Activated T-helper 2 cell treated with anti-CD3 and anti-CD28 coated beads, Interferon-gamma antibody, Interleukin-2, Interleukin-4, amounts not matched to agents 10 μg/mL and 5 μg/mL and 100 μg/mL, durations not matched to agents 14 hours and 24 hours and 36 hours (primary cell): Measurements from ENCODE around the gene FAM216A. TPM values are rescaled to one million over a fixed set of nuclear protein-coding genes. Genes with fewer than 3 reads are reported as not detected.
"Not testable (repeated sequence)": the region's sequence is repeated elsewhere in the genome, so short reads cannot be mapped to it uniquely, and the experiment has no call there.

Experiments
- DNase-seq: peaks from one replicate; pipeline ENCODE4 v3.0.0; 2021; ENCODE audit warnings: low spot score
- H3K27ac Mint-ChIP-seq: one replicate; pipeline ENCODE4 v1.8.0; 2021; ENCODE audit warnings: mixed read lengths
- H3K27me3 Mint-ChIP-seq: one replicate; pipeline ENCODE4 v1.8.0; 2021; ENCODE audit warnings: low read depth, mixed read lengths
- H3K36me3 Mint-ChIP-seq: one replicate; pipeline ENCODE4 v1.8.0; 2021; ENCODE audit warnings: low read depth, mixed read lengths
- H3K4me1 Mint-ChIP-seq: one replicate; pipeline ENCODE4 v1.8.0; 2021; ENCODE audit warnings: low read depth, mixed read lengths
- H3K4me3 Mint-ChIP-seq: one replicate; pipeline ENCODE4 v1.8.0; 2021; ENCODE audit warnings: low read depth, mild to moderate bottlenecking, moderate library complexity, mixed read lengths
- H3K9me3 Mint-ChIP-seq: one replicate; pipeline ENCODE4 v1.8.0; 2021; ENCODE audit warnings: mixed read lengths
- intact Hi-C: fragments of 100-400 bp; cut with micrococcal nuclease; formaldehyde crosslinking; loops from one replicate; pipeline ENCODE4 v1.15.1; 2023
- total RNA-seq: library from RNA; stranded (reverse); gene quantifications from 2 replicates; pipeline ENCODE4 v1.2.3, GENCODE V29; 2022

Gene FAM216A
- total RNA-seq, 1 donor from 2014 or later, result 48.8 TPM

- H3K36me3 Mint-ChIP-seq, result peaks cover 12% of the 10 kb centered on the region
- no peak for DNase-seq
- H3K27me3 Mint-ChIP-seq, result no peaks in the 10 kb centered on the region
- no peak overlapping the region for H3K27ac Mint-ChIP-seq
- no peak overlapping the region for H3K4me3 Mint-ChIP-seq
- peaks cover 11% of the 10 kb centered on the region for H3K4me1 Mint-ChIP-seq
- intact Hi-C loops, result no loop called here
- H3K9me3 Mint-ChIP-seq, result peaks cover 7% of the 10 kb centered on the region
Measured at GRCh38 chr12:110505332-110505731, 36.7 kb downstream of the FAM216A start.

- Mint-ChIP-seq H3K27ac (no peak overlapping the region), H3K36me3 (no peaks in the 10 kb centered on the region), H3K4me1 (no peaks in the 10 kb centered on the region), H3K27me3 (peaks cover 2% of the 10 kb centered on the region), H3K9me3 (no peaks in the 10 kb centered on the region), H3K4me3 (no peak overlapping the region)
- DNase-seq, result no peak
- intact Hi-C loops, result no loop called here
Measured at GRCh38 chr12:110508071-110508586, 39.5 kb downstream of the FAM216A start.

GRCh38 chr12:110513842-110514241 is 45.2 kb downstream of the FAM216A start:
- peaks cover 5% of the 10 kb centered on the region for H3K4me1 Mint-ChIP-seq
- intact Hi-C loops, result no loop called here
- no peak for DNase-seq

GRCh38 chr12:110514363-110514762 is 45.7 kb downstream of the FAM216A start:
- no peaks in the 10 kb centered on the region for H3K9me3 Mint-ChIP-seq
- no peaks in the 10 kb centered on the region for H3K36me3 Mint-ChIP-seq
- H3K27ac Mint-ChIP-seq, result no peak overlapping the region
- DNase-seq, result no peak
- no peak overlapping the region for H3K4me3 Mint-ChIP-seq
- H3K27me3 Mint-ChIP-seq, result peaks cover 4% of the 10 kb centered on the region
- H3K4me1 Mint-ChIP-seq, result peaks cover 5% of the 10 kb centered on the region
- intact Hi-C loops, result no loop called here

More at GRCh38 chr12:110513842-110514241, 45.2 kb downstream of the FAM216A start:
- H3K9me3 Mint-ChIP-seq, result no peaks in the 10 kb centered on the region
- peaks cover 4% of the 10 kb centered on the region for H3K27me3 Mint-ChIP-seq
- H3K36me3 Mint-ChIP-seq, result no peaks in the 10 kb centered on the region
- no peak overlapping the region for H3K4me3 Mint-ChIP-seq
- H3K27ac Mint-ChIP-seq, result no peak overlapping the region

DNA sequence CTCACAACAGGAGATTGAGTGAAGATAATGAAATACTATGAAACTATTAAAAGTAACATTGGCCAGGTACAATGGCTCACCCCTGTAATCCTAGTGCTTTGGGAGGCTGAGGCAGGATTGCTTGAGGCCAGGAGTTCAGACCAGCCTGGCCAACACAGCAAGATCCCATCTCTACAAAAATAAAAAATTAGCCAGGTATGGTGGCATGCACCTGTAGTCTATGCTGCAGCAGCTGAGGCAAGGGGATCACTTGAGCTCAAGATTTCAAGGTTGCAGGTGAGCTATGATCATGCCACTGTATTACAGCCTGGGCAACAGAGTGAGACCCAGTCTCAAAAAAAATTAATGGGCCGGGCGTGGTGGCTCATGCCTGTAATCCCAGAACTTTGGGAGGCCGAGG is 48.4 kb downstream of the FAM216A start:
- Mint-ChIP-seq H3K4me3 (no peak overlapping the region), H3K9me3 (no peaks in the 10 kb centered on the region), H3K4me1 (peaks cover 13% of the 10 kb centered on the region), H3K36me3 (no peaks in the 10 kb centered on the region), H3K27me3 (peaks cover 2% of the 10 kb centered on the region), H3K27ac (no peak overlapping the region)
- DNase-seq, result no peak
- intact Hi-C loops, result no loop called here

- intact Hi-C loops, result not testable (repeated sequence)
Measured at GRCh38 chr12:110518014-110518413, 49.4 kb downstream of the FAM216A start.

DNA sequence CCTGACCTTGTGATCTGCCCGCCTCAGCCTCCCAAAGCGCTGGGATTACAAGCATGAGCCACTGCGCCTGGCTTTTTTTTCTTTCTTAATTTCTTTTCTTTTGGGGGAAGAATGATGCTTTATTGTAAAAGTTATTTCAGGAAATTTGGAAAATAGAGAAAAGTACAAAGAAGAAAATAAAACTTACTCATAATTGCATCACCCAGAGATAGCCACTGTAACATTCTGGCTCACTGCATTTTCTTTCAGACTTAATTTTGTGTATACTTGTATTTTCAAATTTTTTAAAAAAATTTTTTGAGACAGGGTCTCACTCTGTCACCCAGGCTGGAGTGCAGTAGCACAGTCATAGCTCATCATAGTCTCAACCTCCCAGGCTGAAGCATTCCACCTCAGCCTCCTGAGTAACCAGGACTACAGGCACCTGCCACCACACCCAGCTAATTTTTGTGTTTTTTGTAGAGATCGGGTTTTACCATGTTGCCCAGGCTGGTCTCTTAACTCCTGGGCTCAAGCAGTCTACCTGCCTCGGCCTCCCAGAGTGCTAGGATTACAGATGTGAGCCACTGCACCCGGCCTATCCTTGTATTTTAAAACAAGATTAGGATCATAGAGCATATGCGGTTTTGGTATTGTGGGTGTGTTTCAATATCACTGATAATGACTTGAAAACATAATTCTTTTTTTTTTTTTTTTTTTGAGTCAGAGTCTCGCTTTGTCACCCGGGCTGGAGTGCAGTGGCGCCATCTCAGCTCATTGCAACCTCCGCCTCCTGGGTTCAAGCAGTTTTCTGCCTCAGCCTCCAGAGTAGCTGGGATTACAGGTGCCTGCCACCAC is 52.4 kb downstream of the FAM216A start:
- H3K27ac Mint-ChIP-seq, result peak overlapping the region; percentile 33
- DNase-seq, result not testable (repeated sequence)

More at GRCh38 chr12:110518014-110518413, 49.4 kb downstream of the FAM216A start:
- not testable (repeated sequence) for H3K36me3 Mint-ChIP-seq, H3K4me3 Mint-ChIP-seq, H3K27me3 Mint-ChIP-seq, H3K27ac Mint-ChIP-seq, H3K9me3 Mint-ChIP-seq, DNase-seq
- H3K4me1 Mint-ChIP-seq, result peaks cover 20% of the 10 kb centered on the region

DNA sequence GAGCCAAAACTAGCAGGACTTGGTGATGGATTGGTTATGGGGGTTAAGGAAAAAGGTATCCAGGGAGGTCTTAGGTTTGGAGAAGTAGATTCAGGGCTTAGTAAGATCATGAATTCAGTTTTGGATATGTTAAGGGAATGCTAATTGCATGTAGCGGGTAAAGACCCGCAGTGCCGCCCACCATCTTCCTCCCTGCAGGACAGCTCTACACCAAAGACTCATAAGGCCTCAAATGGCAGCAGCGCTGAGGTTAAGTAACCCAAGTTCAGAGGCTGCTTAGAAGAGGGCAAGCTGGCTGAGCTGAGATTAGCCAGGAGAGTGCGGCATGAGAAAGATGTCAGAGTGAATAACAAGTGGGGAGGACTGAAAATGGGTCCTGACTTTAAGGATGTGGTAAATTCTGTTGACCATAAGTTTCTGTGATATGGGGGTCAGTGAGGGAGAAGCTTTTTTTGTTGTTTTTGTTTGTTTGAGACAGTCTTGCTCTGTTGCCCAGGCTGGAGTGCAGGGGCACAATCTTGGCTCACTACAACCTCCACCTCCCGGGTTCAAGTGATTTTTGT is 59.7 kb downstream of the FAM216A start:
- H3K27me3 Mint-ChIP-seq, result no peaks in the 10 kb centered on the region
- H3K36me3 Mint-ChIP-seq, result peaks cover 36% of the 10 kb centered on the region
- DNase-seq, result no peak
- peaks cover 17% of the 10 kb centered on the region for H3K4me1 Mint-ChIP-seq
- no peak overlapping the region for H3K4me3 Mint-ChIP-seq
- H3K27ac Mint-ChIP-seq, result no peak overlapping the region
- H3K9me3 Mint-ChIP-seq, result no peaks in the 10 kb centered on the region
- intact Hi-C loops, result no loop called here

More for the DNA sequence above, 52.4 kb downstream of the FAM216A start:
- H3K4me3 Mint-ChIP-seq, H3K9me3 Mint-ChIP-seq, H3K27me3 Mint-ChIP-seq, H3K36me3 Mint-ChIP-seq: not testable (repeated sequence)
- intact Hi-C loops, result loop anchor here (1.0 to 2.0 kb wide), 2 partner anchors 11 to 62 kb away; partner anchors contain the start of gene PPTC7
- peaks cover 19% of the 10 kb centered on the region for H3K4me1 Mint-ChIP-seq

DNA sequence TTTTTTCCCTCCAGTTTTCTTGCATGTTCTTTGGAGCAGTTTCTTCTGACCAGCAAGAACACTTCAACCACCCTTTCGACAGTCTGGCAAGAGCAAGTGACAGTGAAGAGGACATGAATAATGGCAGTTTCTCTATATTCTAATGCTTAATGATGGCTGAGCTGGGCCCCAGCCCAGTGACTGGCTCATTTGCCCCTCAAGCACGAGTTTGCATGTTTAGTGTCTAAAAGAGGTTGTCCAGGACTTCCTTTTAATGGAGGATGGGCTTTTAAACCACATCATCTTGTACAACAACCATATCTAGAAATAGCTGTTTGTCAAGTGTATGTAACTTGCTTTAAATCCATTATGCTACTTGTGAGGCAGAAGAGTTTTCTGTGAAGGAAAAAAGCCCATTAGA is 61.9 kb downstream of the FAM216A start:
- Mint-ChIP-seq H3K4me1 (peaks cover 27% of the 10 kb centered on the region), H3K27me3 (no peaks in the 10 kb centered on the region), H3K27ac (no peak overlapping the region), H3K4me3 (no peak overlapping the region), H3K36me3 (peaks cover 50% of the 10 kb centered on the region), H3K9me3 (no peaks in the 10 kb centered on the region)
- DNase-seq, result no peak
- intact Hi-C loops, result no loop called here

DNA sequence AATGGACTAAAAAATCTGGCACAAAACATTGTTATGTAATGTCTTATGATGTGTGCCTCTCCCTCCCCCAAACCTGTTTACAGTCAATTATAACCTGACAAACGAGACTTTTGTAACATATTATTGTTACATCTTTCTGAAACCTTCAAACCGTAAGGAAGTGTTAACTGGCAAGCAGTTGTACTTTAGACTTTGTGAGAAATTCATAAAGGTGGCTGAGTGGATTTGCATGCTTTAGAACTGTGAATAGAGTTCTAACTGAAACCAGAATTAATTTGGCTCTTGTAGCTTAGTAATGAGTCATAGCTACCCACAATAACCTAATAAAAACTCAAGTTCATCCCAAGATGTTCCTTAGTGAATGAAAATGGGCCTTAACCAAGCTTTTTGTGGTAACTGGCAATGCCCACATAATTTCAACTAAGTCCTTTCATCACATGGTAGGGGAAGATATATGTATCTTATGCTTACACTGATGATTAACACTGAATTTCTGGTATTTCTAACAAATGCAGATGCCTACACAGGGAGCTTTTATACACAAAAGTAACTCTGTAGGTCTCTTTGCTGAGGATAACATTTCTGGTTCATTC is 63.2 kb downstream of the FAM216A start:
- Mint-ChIP-seq H3K27me3 (no peaks in the 10 kb centered on the region), H3K9me3 (no peaks in the 10 kb centered on the region), H3K27ac (peak overlapping the region; percentile 57), H3K4me3 (no peak overlapping the region), H3K36me3 (peaks cover 57% of the 10 kb centered on the region), H3K4me1 (peaks cover 27% of the 10 kb centered on the region)
- intact Hi-C loops, result loop anchor here (1.0 kb wide), 1 partner anchor 11 kb away; no protein-coding TSS in a partner anchor
- DNase-seq, result no peak

- Mint-ChIP-seq H3K36me3 (peaks cover 63% of the 10 kb centered on the region), H3K27me3 (no peaks in the 10 kb centered on the region)
Measured at GRCh38 chr12:110532644-110533043, 64.0 kb downstream of the FAM216A start.

GRCh38 chr12:110533607-110534006 is 65.0 kb downstream of the FAM216A start:
- DNase-seq, result no peak
- Mint-ChIP-seq H3K36me3 (peaks cover 67% of the 10 kb centered on the region), H3K4me3 (no peak overlapping the region), H3K27me3 (no peaks in the 10 kb centered on the region), H3K4me1 (peaks cover 30% of the 10 kb centered on the region), H3K27ac (no peak overlapping the region), H3K9me3 (no peaks in the 10 kb centered on the region)
- intact Hi-C loops, result no loop called here

More at GRCh38 chr12:110532644-110533043, 64.0 kb downstream of the FAM216A start:
- no peaks in the 10 kb centered on the region for H3K9me3 Mint-ChIP-seq
- intact Hi-C loops, result loop anchor here (1.0 kb wide), 1 partner anchor 11 kb away; no protein-coding TSS in a partner anchor
- peaks cover 27% of the 10 kb centered on the region for H3K4me1 Mint-ChIP-seq
- no peak overlapping the region for H3K4me3 Mint-ChIP-seq
- DNase-seq, result no peak
- H3K27ac Mint-ChIP-seq, result no peak overlapping the region
